Astrocyte (in vitro differentiated cells and primary cell): Measurements from ENCODE around the gene HPS3. TPM values are rescaled to one million over a fixed set of nuclear protein-coding genes. Genes with fewer than 3 reads are reported as not detected.

Source experiments
- DNase-seq: peaks from one replicate; pipeline ENCODE4 v3.0.0-alpha.2; 2010; ENCODE audit warnings: low read depth
- FAIRE-seq: peaks from 2 replicates; lab custom pipeline; 2011; peaks lifted over from hg19 to GRCh38; lab: Jason Lieb, UNC
- H2AFZ ChIP-seq: 2 replicates; pipeline ENCODE4 v1.6.0; 2012; ENCODE audit warnings: low read depth, low read length, inconsistent platforms
- H3K27ac ChIP-seq: 2 replicates; pipeline ENCODE4 v1.5.1; 2011; ENCODE audit warnings: low read depth, low read length, inconsistent platforms
- H3K27me3 ChIP-seq: 2 replicates; pipeline ENCODE4 v1.6.0; 2011; ENCODE audit warnings: low read length, inconsistent platforms; ENCODE audit not compliant: insufficient read depth
- H3K36me3 ChIP-seq: 2 replicates; pipeline ENCODE4 v1.5.1; 2011; ENCODE audit warnings: low read length, inconsistent platforms; ENCODE audit not compliant: insufficient read depth
- H3K4me1 ChIP-seq: 2 replicates; pipeline ENCODE4 v1.5.1; 2011; ENCODE audit warnings: low read length, inconsistent platforms; ENCODE audit not compliant: insufficient read depth
- H3K4me2 ChIP-seq: 2 replicates; pipeline ENCODE4 v1.6.0; 2012; ENCODE audit warnings: low read length, inconsistent platforms
- H3K4me3 ChIP-seq: 2 replicates; pipeline ENCODE4 v1.5.1; 2011; ENCODE audit warnings: low read depth, mild to moderate bottlenecking, low read length, inconsistent platforms; ENCODE audit not compliant: insufficient read depth
- H3K79me2 ChIP-seq: 2 replicates; pipeline ENCODE4 v1.6.0; 2012; ENCODE audit warnings: mild to moderate bottlenecking, low read length, inconsistent platforms; ENCODE audit not compliant: insufficient read depth
- H3K9ac ChIP-seq: 2 replicates; pipeline ENCODE4 v1.6.0; 2012; ENCODE audit warnings: mild to moderate bottlenecking, low read length, inconsistent platforms
- H3K9me3 ChIP-seq: 2 replicates; pipeline ENCODE4 v1.5.1; 2012; ENCODE audit warnings: low read depth, mild to moderate bottlenecking, low read length, inconsistent platforms; ENCODE audit not compliant: insufficient read depth
- H4K20me1 ChIP-seq: 2 replicates; pipeline ENCODE4 v1.6.0; 2012; ENCODE audit warnings: low read length, inconsistent platforms; ENCODE audit not compliant: insufficient read depth
- H3K27ac Mint-ChIP-seq: one replicate; pipeline ENCODE4 v1.8.0; 2021; ENCODE audit warnings: mild to moderate bottlenecking, mixed read lengths; ENCODE audit not compliant: unreplicated experiment
- H3K27me3 Mint-ChIP-seq: one replicate; pipeline ENCODE4 v1.8.0; 2021; ENCODE audit warnings: low read depth, mixed read lengths; ENCODE audit not compliant: unreplicated experiment
- H3K36me3 Mint-ChIP-seq: one replicate; pipeline ENCODE4 v1.8.0; 2021; ENCODE audit warnings: low read depth, mixed read lengths; ENCODE audit not compliant: unreplicated experiment
- H3K4me1 Mint-ChIP-seq: one replicate; pipeline ENCODE4 v1.8.0; 2021; ENCODE audit warnings: low read depth, mixed read lengths; ENCODE audit not compliant: unreplicated experiment
- H3K4me3 Mint-ChIP-seq: one replicate; pipeline ENCODE4 v1.8.0; 2021; ENCODE audit warnings: mild to moderate bottlenecking, moderate library complexity, mixed read lengths; ENCODE audit not compliant: unreplicated experiment
- H3K9me3 Mint-ChIP-seq: one replicate; pipeline ENCODE4 v1.8.0; 2021; ENCODE audit warnings: mild to moderate bottlenecking, mixed read lengths; ENCODE audit not compliant: unreplicated experiment
- EZH2 ChIP-seq: IDR thresholded peaks from 2 replicates; pipeline ENCODE4 v1.6.1; 2012; ENCODE audit warnings: mild to moderate bottlenecking, low read length, inconsistent platforms; ENCODE audit not compliant: insufficient read depth
- total RNA-seq: library from RNA; stranded (reverse); gene quantifications from 2 replicates; pipeline ENCODE4 v1.2.1, GENCODE V29; 2021
- TF ChIP-seq, protein P1 (sequence below): IDR thresholded peaks from 2 replicates; pipeline ENCODE4 v1.5.1; 2011; ENCODE audit warnings: low read depth, mild to moderate bottlenecking, inconsistent platforms, low read length, moderate library complexity; ENCODE audit not compliant: insufficient read depth

The HPS3 gene
- total RNA-seq, 1 donor from 2014 or later, result 10.9 TPM

DNA sequence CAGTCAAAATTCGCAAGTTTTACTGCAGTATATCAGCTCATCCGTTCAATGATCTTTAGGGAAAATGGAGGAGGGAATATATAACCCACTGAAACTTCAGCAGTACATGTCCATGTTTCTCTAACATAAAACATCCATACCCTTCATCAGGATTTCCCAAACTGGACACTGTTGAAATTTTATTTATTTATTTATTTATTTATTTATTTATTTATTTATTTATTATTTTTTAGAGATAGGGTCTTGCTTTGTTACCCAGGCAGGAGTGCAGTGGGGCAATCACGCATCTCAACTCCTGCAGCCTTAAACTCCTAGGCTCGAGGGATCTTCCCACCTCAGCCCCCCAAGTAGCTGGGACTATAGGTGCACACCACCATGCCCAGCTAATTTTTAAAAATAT is 28.3 kb upstream of the HPS3 start:
- Mint-ChIP-seq H3K4me3 (no peak overlapping the region), H3K27me3 (no peaks in the 10 kb centered on the region), H3K4me1 (no peaks in the 10 kb centered on the region), H3K27ac (no peak overlapping the region), H3K36me3 (no peaks in the 10 kb centered on the region), H3K9me3 (peaks cover 11% of the 10 kb centered on the region)
- no peak for FAIRE-seq
- H3K9ac ChIP-seq, result no peak overlapping the region
- H4K20me1 ChIP-seq, result no peaks in the 10 kb centered on the region
- H3K4me1 ChIP-seq, result no peaks in the 10 kb centered on the region
- no peak overlapping the region for H3K4me2 ChIP-seq
- no peaks in the 10 kb centered on the region for H3K79me2 ChIP-seq
- no peak overlapping the region for H3K4me3 ChIP-seq
- H3K36me3 ChIP-seq, result no peaks in the 10 kb centered on the region
- H3K27ac ChIP-seq, result no peak overlapping the region
- H2AFZ ChIP-seq, result no peak overlapping the region
- no peaks in the 10 kb centered on the region for H3K27me3 ChIP-seq
- no peaks in the 10 kb centered on the region for H3K9me3 ChIP-seq
- TF ChIP-seq, protein P1, sequence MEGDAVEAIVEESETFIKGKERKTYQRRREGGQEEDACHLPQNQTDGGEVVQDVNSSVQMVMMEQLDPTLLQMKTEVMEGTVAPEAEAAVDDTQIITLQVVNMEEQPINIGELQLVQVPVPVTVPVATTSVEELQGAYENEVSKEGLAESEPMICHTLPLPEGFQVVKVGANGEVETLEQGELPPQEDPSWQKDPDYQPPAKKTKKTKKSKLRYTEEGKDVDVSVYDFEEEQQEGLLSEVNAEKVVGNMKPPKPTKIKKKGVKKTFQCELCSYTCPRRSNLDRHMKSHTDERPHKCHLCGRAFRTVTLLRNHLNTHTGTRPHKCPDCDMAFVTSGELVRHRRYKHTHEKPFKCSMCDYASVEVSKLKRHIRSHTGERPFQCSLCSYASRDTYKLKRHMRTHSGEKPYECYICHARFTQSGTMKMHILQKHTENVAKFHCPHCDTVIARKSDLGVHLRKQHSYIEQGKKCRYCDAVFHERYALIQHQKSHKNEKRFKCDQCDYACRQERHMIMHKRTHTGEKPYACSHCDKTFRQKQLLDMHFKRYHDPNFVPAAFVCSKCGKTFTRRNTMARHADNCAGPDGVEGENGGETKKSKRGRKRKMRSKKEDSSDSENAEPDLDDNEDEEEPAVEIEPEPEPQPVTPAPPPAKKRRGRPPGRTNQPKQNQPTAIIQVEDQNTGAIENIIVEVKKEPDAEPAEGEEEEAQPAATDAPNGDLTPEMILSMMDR, result no peak
- TF ChIP-seq EZH2, result no peak
- DNase-seq, result no peak

DNA sequence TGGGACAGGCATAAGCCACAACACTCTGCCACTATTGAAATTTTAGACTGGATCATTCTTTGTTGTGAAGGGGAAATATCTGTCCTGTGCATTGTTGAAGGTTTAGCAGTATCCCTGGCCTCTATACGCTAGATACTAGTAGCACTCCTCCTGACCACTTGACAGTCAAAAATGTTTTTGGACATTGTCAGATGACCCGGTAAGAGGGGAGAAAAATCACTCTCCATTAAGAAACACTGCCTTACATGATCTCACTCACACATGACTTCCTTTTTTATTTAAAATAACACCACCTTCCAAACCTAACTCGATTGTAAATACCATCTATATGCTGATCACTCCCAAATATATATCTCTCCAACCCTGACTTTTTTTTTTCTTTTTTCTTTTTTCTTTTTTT is 27.8 kb upstream of the HPS3 start:
- FAIRE-seq (no peak), DNase-seq (no peak)
- no peaks in the 10 kb centered on the region for H3K9me3 ChIP-seq
- H3K36me3 ChIP-seq, result no peaks in the 10 kb centered on the region
- no peak overlapping the region for H3K4me3 ChIP-seq
- Mint-ChIP-seq H3K4me3 (no peak overlapping the region), H3K27me3 (no peaks in the 10 kb centered on the region), H3K36me3 (no peaks in the 10 kb centered on the region), H3K4me1 (no peaks in the 10 kb centered on the region), H3K9me3 (peaks cover 12% of the 10 kb centered on the region), H3K27ac (no peak overlapping the region)
- H3K27me3 ChIP-seq, result no peaks in the 10 kb centered on the region
- H4K20me1 ChIP-seq, result no peaks in the 10 kb centered on the region
- no peak overlapping the region for H2AFZ ChIP-seq
- no peaks in the 10 kb centered on the region for H3K4me1 ChIP-seq
- TF ChIP-seq, protein P1, result no peak
- TF ChIP-seq EZH2, result no peak
- H3K27ac ChIP-seq, result no peak overlapping the region
- no peak overlapping the region for H3K4me2 ChIP-seq
- H3K9ac ChIP-seq, result no peak overlapping the region
- H3K79me2 ChIP-seq, result no peaks in the 10 kb centered on the region

DNA sequence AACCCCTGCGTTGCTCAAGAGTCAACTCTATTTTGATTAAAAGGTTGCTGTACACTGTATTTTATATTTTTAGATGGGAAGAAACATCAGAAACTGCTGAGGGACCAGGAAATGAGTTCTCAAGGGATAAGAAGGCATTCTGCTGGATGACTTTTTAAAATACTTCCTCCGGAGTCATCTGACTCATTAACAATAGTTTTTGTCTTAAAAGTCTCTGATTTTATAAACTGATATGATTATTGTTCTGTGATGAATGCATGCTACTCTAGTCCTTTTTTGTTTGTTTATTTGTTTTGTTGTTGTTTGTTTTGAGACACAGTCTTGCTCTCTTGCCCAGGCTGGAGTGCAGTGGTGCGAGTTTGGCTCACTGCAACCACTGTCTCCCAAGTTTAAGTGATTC is 25.0 kb upstream of the HPS3 start:
- H3K4me1 Mint-ChIP-seq, result no peaks in the 10 kb centered on the region
- FAIRE-seq, result no peak

More for the DNA sequence above, 25.0 kb upstream of the HPS3 start:
- Histone ChIP-seq H3K9ac (no peak overlapping the region), H3K4me3 (no peak overlapping the region), H3K36me3 (no peaks in the 10 kb centered on the region), H3K4me2 (no peak overlapping the region), H3K9me3 (no peaks in the 10 kb centered on the region), H2AFZ (no peak overlapping the region), H4K20me1 (no peaks in the 10 kb centered on the region), H3K79me2 (no peaks in the 10 kb centered on the region), H3K27ac (no peak overlapping the region), H3K4me1 (no peaks in the 10 kb centered on the region), H3K27me3 (no peaks in the 10 kb centered on the region)
- Mint-ChIP-seq H3K9me3 (peaks cover 8% of the 10 kb centered on the region), H3K27ac (no peak overlapping the region), H3K36me3 (no peaks in the 10 kb centered on the region), H3K4me3 (no peak overlapping the region), H3K27me3 (no peaks in the 10 kb centered on the region)
- no peak for TF ChIP-seq EZH2
- DNase-seq, result no peak
